Cardiac fibroblast (primary cell): ENCODE data around the gene RNASE12.
"Not testable (repeated sequence)": the region's sequence is repeated elsewhere in the genome, so short reads cannot be mapped to it uniquely, and the experiment has no call there.

Source experiments
- DNase-seq, 2 donors: peaks; one replicate each; pipeline versions ENCODE4 v3.0.0 to v3.0.0-alpha.2; 2010; ENCODE audit warnings: low read depth in 2 of 2
- H3K4me3 ChIP-seq, 2 donors: replicated peaks in 1 of 2; 1 replicate in 1 of 2; 2 replicates in 1 of 2; pipeline ENCODE4 v1.5.1; 2011; ENCODE audit warnings: low read depth in 2 of 2, low read length in 2 of 2, mild to moderate bottlenecking in 2 of 2, moderate library complexity in 1 of 2
- TF ChIP-seq, protein P1 (sequence below): IDR thresholded peaks from one replicate; pipeline ENCODE4 v1.5.1; 2011; ENCODE audit warnings: low read depth, mild to moderate bottlenecking, low read length, inconsistent platforms

Gene RNASE12

DNA sequence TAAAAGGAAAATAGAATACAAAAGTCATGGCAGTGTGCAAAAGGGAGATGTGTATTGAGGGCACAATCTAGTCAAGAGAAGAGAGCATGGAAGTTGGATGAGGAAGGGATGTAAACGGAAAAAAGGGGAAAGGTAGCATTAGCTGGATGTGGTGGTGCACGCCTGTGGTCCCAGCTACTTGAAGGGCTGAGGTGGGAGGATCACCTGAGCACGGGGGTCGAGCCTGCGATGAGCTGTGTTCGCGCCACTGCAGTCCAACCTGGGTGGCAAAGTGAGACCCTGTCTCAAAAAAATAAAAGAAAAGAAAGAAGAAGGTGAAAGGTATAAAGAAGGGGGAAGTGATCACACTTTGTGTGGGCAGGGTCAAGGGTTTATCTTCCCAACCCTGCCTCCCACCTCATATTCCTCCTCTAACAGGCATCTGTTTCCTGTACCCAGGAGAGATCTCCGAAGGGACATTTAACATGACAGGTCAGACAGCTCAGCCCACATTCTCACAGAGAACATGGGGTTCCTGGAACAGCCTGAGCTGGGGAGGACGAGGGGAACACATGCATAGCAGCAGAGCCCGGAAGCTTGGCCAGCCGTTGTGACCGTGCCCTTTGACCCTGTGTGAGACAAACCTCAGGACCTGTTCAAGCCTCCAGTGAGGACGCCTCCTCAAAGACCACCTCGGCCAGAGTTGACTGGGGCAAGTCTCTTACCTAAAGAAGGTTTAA lies 12.2 kb downstream of the RNASE12 start:
- DNase-seq: no peak
- TF ChIP-seq, protein P1, sequence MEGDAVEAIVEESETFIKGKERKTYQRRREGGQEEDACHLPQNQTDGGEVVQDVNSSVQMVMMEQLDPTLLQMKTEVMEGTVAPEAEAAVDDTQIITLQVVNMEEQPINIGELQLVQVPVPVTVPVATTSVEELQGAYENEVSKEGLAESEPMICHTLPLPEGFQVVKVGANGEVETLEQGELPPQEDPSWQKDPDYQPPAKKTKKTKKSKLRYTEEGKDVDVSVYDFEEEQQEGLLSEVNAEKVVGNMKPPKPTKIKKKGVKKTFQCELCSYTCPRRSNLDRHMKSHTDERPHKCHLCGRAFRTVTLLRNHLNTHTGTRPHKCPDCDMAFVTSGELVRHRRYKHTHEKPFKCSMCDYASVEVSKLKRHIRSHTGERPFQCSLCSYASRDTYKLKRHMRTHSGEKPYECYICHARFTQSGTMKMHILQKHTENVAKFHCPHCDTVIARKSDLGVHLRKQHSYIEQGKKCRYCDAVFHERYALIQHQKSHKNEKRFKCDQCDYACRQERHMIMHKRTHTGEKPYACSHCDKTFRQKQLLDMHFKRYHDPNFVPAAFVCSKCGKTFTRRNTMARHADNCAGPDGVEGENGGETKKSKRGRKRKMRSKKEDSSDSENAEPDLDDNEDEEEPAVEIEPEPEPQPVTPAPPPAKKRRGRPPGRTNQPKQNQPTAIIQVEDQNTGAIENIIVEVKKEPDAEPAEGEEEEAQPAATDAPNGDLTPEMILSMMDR: no peak

DNA sequence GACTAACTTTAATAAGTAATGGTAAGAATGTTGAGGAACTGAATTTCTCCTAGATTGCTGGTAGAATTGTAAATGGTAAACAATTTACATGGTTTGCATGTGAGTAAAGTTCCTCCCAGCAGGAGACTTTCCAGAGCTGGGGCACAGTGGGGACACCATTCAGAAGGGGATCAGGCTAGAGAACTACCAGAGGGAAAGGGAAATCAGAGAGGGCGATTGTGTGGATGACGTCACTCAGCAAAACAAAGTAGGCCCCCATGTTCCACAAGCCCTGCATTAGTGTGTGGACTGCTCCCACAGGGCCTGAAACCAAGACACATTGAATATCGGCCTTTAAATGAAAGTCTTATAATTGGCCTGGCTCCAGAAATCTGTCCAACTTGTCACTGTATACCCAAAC lies 12.9 kb downstream of the RNASE12 start:
- DNase-seq: no peak
- no peak overlapping the region for H3K4me3 ChIP-seq
- TF ChIP-seq, protein P1: no peak

More for the DNA sequence above, 12.2 kb downstream of the RNASE12 start:
- no peak overlapping the region for H3K4me3 ChIP-seq

DNA sequence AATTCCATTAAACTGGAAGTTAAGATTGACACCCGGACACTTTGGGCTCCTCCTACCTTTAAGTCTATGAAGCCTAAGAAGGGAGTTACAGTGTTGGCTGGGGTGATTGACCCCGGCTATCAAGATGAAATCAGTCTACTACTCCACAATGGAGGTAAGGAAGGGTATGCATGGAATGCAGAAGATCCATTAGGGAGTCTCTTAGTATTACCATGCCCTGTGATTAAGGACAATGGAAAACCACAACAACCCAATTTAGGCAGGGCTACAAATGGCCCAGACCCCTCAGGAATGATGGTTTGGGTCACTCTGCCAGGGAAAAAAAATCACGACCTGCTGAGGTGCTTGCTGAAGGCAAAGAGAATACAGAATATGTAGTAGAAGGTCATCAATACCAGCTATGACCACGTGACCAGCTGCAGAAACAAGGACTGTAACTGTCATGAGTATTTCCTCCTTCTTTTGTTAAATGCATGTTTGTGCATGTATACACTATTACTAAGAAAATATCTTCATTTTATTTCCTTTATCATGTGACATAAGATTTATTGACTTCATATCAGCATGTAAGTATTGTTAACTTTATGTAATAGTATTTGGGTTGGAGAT lies 18.7 kb downstream of the RNASE12 start:
- H3K4me3 ChIP-seq, DNase-seq: not testable (repeated sequence)

DNA sequence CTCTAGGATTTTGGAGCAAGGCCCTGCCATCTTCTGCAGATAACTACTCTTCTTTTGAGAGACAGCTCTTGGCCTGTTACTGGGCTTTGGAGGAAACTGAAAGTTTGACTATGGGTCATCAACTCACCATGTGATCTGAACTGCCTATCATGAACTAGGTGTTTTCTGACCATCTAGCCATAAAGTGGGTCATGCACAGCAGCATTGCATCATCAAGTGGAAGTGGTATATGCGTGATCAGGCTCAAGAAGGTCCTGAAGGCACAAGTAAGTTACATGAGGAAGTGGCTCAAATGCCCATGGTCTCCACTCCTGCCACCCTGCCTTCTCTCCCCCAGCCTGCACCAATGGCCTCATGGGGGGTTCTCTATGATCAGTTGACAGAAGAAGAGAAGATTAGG lies 20.5 kb downstream of the RNASE12 start:
- H3K4me3 ChIP-seq, DNase-seq: not testable (repeated sequence)

DNA sequence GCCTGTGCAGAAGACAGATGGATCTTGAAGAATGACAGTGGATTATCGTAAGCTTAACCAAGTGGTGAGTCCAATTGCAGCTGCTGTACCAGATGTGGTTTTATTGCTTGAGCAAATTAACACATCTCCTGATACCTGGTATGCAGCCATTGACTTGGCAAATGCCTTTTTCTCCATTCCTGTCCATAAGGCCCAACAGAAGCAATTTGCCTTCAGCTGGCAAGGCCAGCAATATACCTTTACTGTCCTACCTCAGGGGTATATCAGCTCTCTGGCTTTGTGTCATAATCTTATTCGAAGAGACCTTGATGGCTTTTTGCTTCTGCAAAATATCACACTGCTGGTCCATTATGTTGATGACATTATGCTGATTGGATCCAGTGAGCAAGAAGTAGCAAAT lies 21.3 kb downstream of the RNASE12 start:
- not testable (repeated sequence) for DNase-seq, H3K4me3 ChIP-seq

DNA sequence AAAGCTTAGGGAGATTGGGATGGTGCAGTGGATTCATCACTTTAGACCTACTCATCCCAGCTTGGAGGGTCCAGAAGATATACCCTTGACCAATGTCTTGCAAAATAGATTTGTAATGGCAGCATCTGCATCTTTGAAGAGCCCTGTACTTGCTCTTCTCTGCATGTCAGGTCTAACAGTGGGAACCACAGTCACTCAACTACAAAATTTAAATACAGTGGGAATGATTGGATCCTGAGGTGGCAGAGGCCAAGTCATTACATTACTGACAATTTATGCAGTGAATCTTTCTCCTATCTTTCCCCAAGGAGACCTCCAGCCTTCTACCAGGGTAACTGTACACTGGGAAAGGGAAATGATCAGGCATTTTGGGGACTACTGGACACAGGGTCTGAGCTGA lies 22.1 kb downstream of the RNASE12 start:
- no peak for DNase-seq

DNA sequence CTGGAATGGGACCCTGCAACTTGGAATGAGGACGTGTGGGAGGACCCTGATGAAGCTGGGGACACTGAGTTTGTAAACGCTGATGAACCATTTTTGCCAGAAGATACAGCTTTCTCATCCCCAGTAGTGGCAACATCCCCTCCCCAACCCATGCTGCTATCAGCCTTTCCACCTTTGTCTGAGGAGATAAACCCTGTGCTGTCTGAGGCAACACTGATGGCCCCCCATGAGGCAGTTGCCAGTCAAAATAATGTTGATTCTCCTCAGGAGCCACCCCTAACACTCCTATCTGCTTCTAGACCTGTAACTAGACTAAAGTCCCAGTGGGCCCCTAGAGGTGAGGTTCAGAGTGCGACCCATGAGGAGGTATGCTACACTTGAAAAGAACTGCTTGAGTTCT lies 22.8 kb downstream of the RNASE12 start:
- no peak for DNase-seq

More for the DNA sequence above, 22.1 kb downstream of the RNASE12 start:
- TF ChIP-seq, protein P1: no peak
- H3K4me3 ChIP-seq: no peak overlapping the region

DNA sequence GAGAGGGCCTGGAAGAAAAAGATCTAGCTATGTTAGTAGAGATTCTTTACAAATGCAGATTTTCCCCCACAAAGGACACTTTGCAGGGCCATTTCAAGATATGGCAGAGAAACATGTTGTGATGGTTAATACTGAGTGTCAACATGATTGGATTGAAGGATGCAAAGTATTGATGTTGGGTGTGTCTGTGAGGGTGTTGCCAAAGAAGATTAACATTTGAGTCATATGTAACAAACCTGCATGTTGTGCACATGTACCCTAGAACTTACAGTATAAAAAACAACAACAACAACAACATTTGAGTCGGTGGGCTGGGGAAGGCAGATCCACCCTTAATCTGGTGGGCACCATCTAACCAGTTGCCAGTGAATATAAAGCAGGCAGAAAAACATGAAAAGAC lies 24.0 kb downstream of the RNASE12 start:
- not testable (repeated sequence) for H3K4me3 ChIP-seq, DNase-seq

More for the DNA sequence above, 22.8 kb downstream of the RNASE12 start:
- no peak overlapping the region for H3K4me3 ChIP-seq
- TF ChIP-seq, protein P1: no peak

DNA sequence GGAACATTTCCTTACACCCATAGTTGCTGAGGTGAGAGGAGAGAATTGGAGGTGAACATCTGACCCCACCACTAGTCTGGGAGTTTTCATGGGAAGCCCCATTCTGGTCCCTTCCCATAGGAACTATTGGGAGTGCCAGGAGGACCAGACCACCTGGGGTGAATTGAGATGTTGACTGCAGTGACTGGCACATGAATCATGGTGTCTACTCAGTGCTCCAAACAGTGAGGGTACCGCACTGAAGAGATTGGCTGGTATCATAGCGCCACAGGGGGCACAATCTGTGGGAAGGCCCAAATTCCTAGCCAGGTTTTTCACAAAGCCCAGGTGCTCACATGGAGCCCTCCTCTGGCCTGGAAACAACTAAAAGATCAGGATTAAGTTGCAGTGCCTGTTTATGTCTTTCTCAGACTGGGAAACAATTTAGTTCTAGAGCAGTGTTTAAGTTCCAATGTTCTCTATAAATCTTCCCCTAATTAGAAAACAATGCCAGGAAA lies 26.6 kb downstream of the RNASE12 start:
- no peak for DNase-seq
- H3K4me3 ChIP-seq: no peak overlapping the region
- TF ChIP-seq, protein P1: no peak
